Bronchial epithelial cell (primary cell): ENCODE results near the gene PSTK. TPM values are rescaled to one million over a fixed set of nuclear protein-coding genes. Genes with fewer than 3 reads are reported as not detected.

ENCODE experiments used
- DNase-seq: peaks from one replicate; pipeline ENCODE4 v3.0.0-alpha.2; 2010; ENCODE audit warnings: low read depth
- FAIRE-seq: peaks from 2 replicates; lab custom pipeline; 2011; peaks lifted over from hg19 to GRCh38; lab: Jason Lieb, UNC
- H3K27me3 ChIP-seq: 2 replicates; pipeline ENCODE4 v1.5.1; 2011; ENCODE audit warnings: low read length; ENCODE audit not compliant: control insufficient read depth, insufficient read depth
- H3K36me3 ChIP-seq: 2 replicates; pipeline ENCODE4 v1.5.1; 2011; ENCODE audit warnings: low read length; ENCODE audit not compliant: control insufficient read depth, insufficient read depth
- H3K4me3 ChIP-seq: 2 replicates; pipeline ENCODE4 v1.5.1; 2011; ENCODE audit warnings: mild to moderate bottlenecking, low read depth, low read length, control low read depth
- CTCF ChIP-seq: IDR thresholded peaks from 2 replicates; pipeline ENCODE4 v1.5.1; 2011; ENCODE audit warnings: mild to moderate bottlenecking, moderate library complexity, low read length, control low read depth, inconsistent platforms; ENCODE audit not compliant: insufficient read depth, severe bottlenecking
- total RNA-seq: library from RNA; depleted of rRNA; stranded (reverse); fragments of >200 nt; gene quantifications from 2 replicates; pipeline ENCODE4 v1.2.1, GENCODE V29; 2014

The PSTK gene
- total RNA-seq, 1 donor from 2014 or later = 4.2 TPM

- TF ChIP-seq CTCF = no peak
- FAIRE-seq (no peak), DNase-seq (no peak)
These were observed 3.7 kb downstream of the PSTK start for GRCh38 chr10:122983898-122984297.

GRCh38 chr10:122984708-122985107 is 4.5 kb downstream of the PSTK start:
- FAIRE-seq = no peak
- DNase-seq = no peak

More at GRCh38 chr10:122983898-122984297, 3.7 kb downstream of the PSTK start:
- Histone ChIP-seq H3K36me3 (peaks cover 4% of the 10 kb centered on the region), H3K4me3 (no peak overlapping the region), H3K27me3 (no peaks in the 10 kb centered on the region)

GRCh38 chr10:122986335-122986734 is 6.1 kb downstream of the PSTK start:
- Histone ChIP-seq H3K36me3 (peaks cover 4% of the 10 kb centered on the region), H3K27me3 (no peaks in the 10 kb centered on the region), H3K4me3 (no peak overlapping the region)
- no peak for DNase-seq
- no peak for FAIRE-seq
- TF ChIP-seq CTCF = no peak

More at GRCh38 chr10:122984708-122985107, 4.5 kb downstream of the PSTK start:
- H3K27me3 ChIP-seq = no peaks in the 10 kb centered on the region
- H3K4me3 ChIP-seq = no peak overlapping the region
- no peak for TF ChIP-seq CTCF
- peaks cover 4% of the 10 kb centered on the region for H3K36me3 ChIP-seq

GRCh38 chr10:122988501-122988900 is 8.3 kb downstream of the PSTK start:
- Histone ChIP-seq H3K36me3 (peaks cover 3% of the 10 kb centered on the region), H3K4me3 (no peak overlapping the region)
- peak; percentile 23 for DNase-seq

GRCh38 chr10:122990278-122990677 is 10.1 kb downstream of the PSTK start:
- FAIRE-seq (no peak), DNase-seq (peak; percentile 56)

More at GRCh38 chr10:122988501-122988900, 8.3 kb downstream of the PSTK start:
- no peak for TF ChIP-seq CTCF
- no peaks in the 10 kb centered on the region for H3K27me3 ChIP-seq
- FAIRE-seq = no peak

More at GRCh38 chr10:122990278-122990677, 10.1 kb downstream of the PSTK start:
- no peaks in the 10 kb centered on the region for H3K27me3 ChIP-seq
- TF ChIP-seq CTCF = no peak
- H3K4me3 ChIP-seq = no peak overlapping the region
- peaks cover 4% of the 10 kb centered on the region for H3K36me3 ChIP-seq
